A673 (cell line): ENCODE results near the gene ZNF248.

ENCODE experiments used
- CTCF ChIP-seq: fragments of 300-800, 200-600 bp; sonication (generic); conservative IDR thresholded peaks from 2 replicates; pipeline ENCODE4 v1.5.1; 2017; ENCODE audit warnings: low read depth, mild to moderate bottlenecking, antibody characterized with exemption, low read length, moderate library complexity, mixed read lengths
- EZH2 ChIP-seq: fragments of 200-600 bp; sonication (generic); IDR thresholded peaks from 2 replicates; pipeline ENCODE4 v1.6.1; 2017; ENCODE audit warnings: borderline replicate concordance, low read depth, mild to moderate bottlenecking, mixed read lengths, antibody characterized with exemption, low read length; ENCODE audit not compliant: poor library complexity, severe bottlenecking

GRCh38 chr10:37885850-37886249 is 28.4 kb upstream of the ZNF248 start:
- TF ChIP-seq CTCF, result no peak
- no peak for TF ChIP-seq EZH2
